ENCODE measurements around the gene LENG8. TPM values are rescaled to one million over a fixed set of nuclear protein-coding genes. Genes with fewer than 3 reads are reported as not detected.

LENG8 gene
- total RNA-seq, 3 donors from 2014 or later (not counting 1 experiment from before 2014, with no cell fraction given): 479 to 563 (median 507) TPM

GRCh38 chr19:54415901-54416673 is 32.9 kb upstream of the LENG8 start:
- H3K4me3 ChIP-seq (ENCODE audit: low read length): no peak overlapping the region
- H3K27me3 ChIP-seq (ENCODE audit: control insufficient read depth, insufficient read depth, low read length): peaks cover 24% of the 10 kb centered on the region
- peaks cover 34% of the 10 kb centered on the region for H3K4me1 ChIP-seq (ENCODE audit: control insufficient read depth, insufficient read depth, low read length)
- Mint-ChIP-seq H3K27me3 (ENCODE audit: low read depth in 2 of 2) (peaks cover 11 to 31% of the 10 kb centered on the region in 2 donors), H3K4me1 (peaks cover 16 to 32% of the 10 kb centered on the region in 2 donors), H3K9me3 (peaks cover 4% of the 10 kb centered on the region in 2 donors), H3K27ac (no peak overlapping the region), H3K4me3 (no peak overlapping the region), H3K36me3 (no peaks in the 10 kb centered on the region)
- no peak overlapping the region for H3K27ac ChIP-seq (ENCODE audit: low read length)
- ATAC-seq (no peak), DNase-seq (no peak)
- 16% methylated on average over 28 of the region's 28 CpGs for WGBS (ENCODE audit: insufficient coverage)
- intact Hi-C loops (cut with micrococcal nuclease): no loop called here
- H3K9me3 ChIP-seq (ENCODE audit: control insufficient read depth, insufficient read depth, low read length): no peaks in the 10 kb centered on the region
- TF ChIP-seq CTCF (IDR thresholded peaks at IDR 0.05): no peak
- H3K36me3 ChIP-seq (ENCODE audit: control insufficient read depth, insufficient read depth, low read length): no peaks in the 10 kb centered on the region

GRCh38 chr19:54416695-54417491 is 32.1 kb upstream of the LENG8 start:
- Mint-ChIP-seq H3K36me3 (no peaks in the 10 kb centered on the region), H3K27ac (no peak overlapping the region), H3K4me3 (no peak overlapping the region), H3K27me3 (ENCODE audit: low read depth in 2 of 2) (peaks cover 8 to 29% of the 10 kb centered on the region in 2 donors), H3K4me1 (peaks cover 16 to 32% of the 10 kb centered on the region in 2 donors), H3K9me3 (peaks cover 4% of the 10 kb centered on the region in 2 donors)
- 60% methylated on average over 44 of the region's 44 CpGs for WGBS (ENCODE audit: insufficient coverage)
- no peak for ATAC-seq
- H3K27me3 ChIP-seq (ENCODE audit: control insufficient read depth, insufficient read depth, low read length): peaks cover 24% of the 10 kb centered on the region
- DNase-seq: no peak
- TF ChIP-seq CTCF (IDR thresholded peaks at IDR 0.05): no peak
- H3K4me3 ChIP-seq (ENCODE audit: low read length): no peak overlapping the region
- H3K27ac ChIP-seq (ENCODE audit: low read length): no peak overlapping the region
- no peaks in the 10 kb centered on the region for H3K36me3 ChIP-seq (ENCODE audit: control insufficient read depth, insufficient read depth, low read length)
- H3K9me3 ChIP-seq (ENCODE audit: control insufficient read depth, insufficient read depth, low read length): no peaks in the 10 kb centered on the region
- intact Hi-C loops (cut with micrococcal nuclease): no loop called here
- peaks cover 34% of the 10 kb centered on the region for H3K4me1 ChIP-seq (ENCODE audit: control insufficient read depth, insufficient read depth, low read length)

GRCh38 chr19:54418030-54418929 is 30.7 kb upstream of the LENG8 start:
- ATAC-seq: peak; percentile 63 to 80 (median 74)
- TF ChIP-seq CTCF (IDR thresholded peaks at IDR 0.05): no peak
- Histone ChIP-seq H3K4me3 (ENCODE audit: low read length) (no peak overlapping the region), H3K27me3 (ENCODE audit: control insufficient read depth, insufficient read depth, low read length) (peaks cover 21% of the 10 kb centered on the region), H3K9me3 (ENCODE audit: control insufficient read depth, insufficient read depth, low read length) (no peaks in the 10 kb centered on the region), H3K27ac (ENCODE audit: low read length) (peak overlapping the region; percentile 39), H3K36me3 (ENCODE audit: control insufficient read depth, insufficient read depth, low read length) (no peaks in the 10 kb centered on the region), H3K4me1 (ENCODE audit: control insufficient read depth, insufficient read depth, low read length) (peaks cover 34% of the 10 kb centered on the region)
- Mint-ChIP-seq H3K27ac (peak overlapping the region in 1 of 2 donors; percentile 28), H3K4me1 (peaks cover 16 to 31% of the 10 kb centered on the region in 2 donors), H3K4me3 (peak overlapping the region; percentile 26), H3K27me3 (ENCODE audit: low read depth in 2 of 2) (peaks cover 10 to 30% of the 10 kb centered on the region in 2 donors), H3K36me3 (no peaks in the 10 kb centered on the region), H3K9me3 (peaks cover 4% of the 10 kb centered on the region in 2 donors)
- DNase-seq: peak; percentile 32 to 36
- WGBS (ENCODE audit: insufficient coverage): 15% methylated on average over 18 of the region's 25 CpGs
- intact Hi-C loops (cut with micrococcal nuclease): no loop called here

All from natural killer cell (primary cell).